DND-41 (cell line): ENCODE measurements around the gene PORCN.

Experiments used
- EZH2 ChIP-seq: IDR thresholded peaks from 3 replicates; pipeline ENCODE4 v1.6.1; 2012; ENCODE audit warnings: borderline replicate concordance, low read depth, mild to moderate bottlenecking, moderate library complexity, low read length, inconsistent platforms; ENCODE audit not compliant: severe bottlenecking
- TF ChIP-seq, protein P1 (sequence below): IDR thresholded peaks from 2 replicates; pipeline ENCODE4 v1.5.1; 2012; ENCODE audit warnings: borderline replicate concordance, low read length, moderate library complexity, mild to moderate bottlenecking; ENCODE audit not compliant: poor library complexity, severe bottlenecking; ENCODE audit errors: extremely low read depth

DNA sequence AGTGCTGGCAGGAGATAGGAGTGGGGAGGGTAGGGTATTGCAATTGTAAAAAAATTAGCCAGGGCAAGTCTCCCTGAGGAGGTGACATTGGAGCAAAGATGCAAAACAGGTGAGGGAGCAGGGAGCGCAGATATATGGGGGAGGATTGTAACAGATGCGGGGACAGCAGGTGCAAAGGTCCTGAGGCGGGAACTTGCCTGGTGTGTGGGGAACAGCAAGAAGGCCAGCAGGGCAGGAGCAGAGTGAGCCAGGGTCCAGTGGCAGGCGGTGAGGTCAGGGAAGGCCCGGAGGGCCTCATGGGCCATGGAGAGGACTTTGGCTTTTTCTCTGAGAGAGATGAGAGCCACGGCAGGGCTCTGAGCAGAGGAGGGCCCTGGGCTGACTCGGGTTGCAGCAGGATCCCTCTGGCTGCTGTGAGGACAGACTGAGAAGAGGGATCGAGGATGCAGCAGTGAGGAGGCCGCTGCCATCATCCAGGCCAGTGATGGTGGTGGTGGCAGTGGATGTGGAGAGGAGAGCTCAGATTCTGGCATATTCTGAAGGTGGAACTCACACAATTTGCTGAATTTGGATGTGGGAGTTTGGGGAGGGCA lies 6.2 kb downstream of the PORCN start:
- TF ChIP-seq, protein P1, sequence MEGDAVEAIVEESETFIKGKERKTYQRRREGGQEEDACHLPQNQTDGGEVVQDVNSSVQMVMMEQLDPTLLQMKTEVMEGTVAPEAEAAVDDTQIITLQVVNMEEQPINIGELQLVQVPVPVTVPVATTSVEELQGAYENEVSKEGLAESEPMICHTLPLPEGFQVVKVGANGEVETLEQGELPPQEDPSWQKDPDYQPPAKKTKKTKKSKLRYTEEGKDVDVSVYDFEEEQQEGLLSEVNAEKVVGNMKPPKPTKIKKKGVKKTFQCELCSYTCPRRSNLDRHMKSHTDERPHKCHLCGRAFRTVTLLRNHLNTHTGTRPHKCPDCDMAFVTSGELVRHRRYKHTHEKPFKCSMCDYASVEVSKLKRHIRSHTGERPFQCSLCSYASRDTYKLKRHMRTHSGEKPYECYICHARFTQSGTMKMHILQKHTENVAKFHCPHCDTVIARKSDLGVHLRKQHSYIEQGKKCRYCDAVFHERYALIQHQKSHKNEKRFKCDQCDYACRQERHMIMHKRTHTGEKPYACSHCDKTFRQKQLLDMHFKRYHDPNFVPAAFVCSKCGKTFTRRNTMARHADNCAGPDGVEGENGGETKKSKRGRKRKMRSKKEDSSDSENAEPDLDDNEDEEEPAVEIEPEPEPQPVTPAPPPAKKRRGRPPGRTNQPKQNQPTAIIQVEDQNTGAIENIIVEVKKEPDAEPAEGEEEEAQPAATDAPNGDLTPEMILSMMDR, result no peak
- TF ChIP-seq EZH2, result no peak
